K562 (cell line): ENCODE measurements around the gene WHAMM. TPM values are rescaled to one million over a fixed set of nuclear protein-coding genes. Genes with fewer than 3 reads are reported as not detected.
A peak's percentile ranks its signal among the peaks of the same experiment; 100 is the strongest.

ENCODE experiments used
- ARHGAP35 ChIP-seq: fragments of 450-650 bp; IDR thresholded peaks from 2 replicates; pipeline ENCODE4 v1.6.1; 2018; ENCODE audit not compliant: partially characterized antibody
- DNMT1 ChIP-seq: fragments of 450-650 bp; IDR thresholded peaks from 2 replicates; pipeline ENCODE4 v1.6.1; 2016; ENCODE audit warnings: antibody characterized with exemption, mild to moderate bottlenecking
- IFI16 ChIP-seq: fragments of 250-450 bp; sonication (Bioruptor Pico); IDR thresholded peaks from 2 replicates; pipeline ENCODE4 v2.1.2; 2022; ENCODE audit warnings: mild to moderate bottlenecking, inconsistent platforms
- MAFK ChIP-seq: IDR thresholded peaks from 2 replicates; pipeline ENCODE4 v1.6.1; 2011; ENCODE audit warnings: low read length, improper control_type of control experiment
- MEIS2 ChIP-seq: fragments of 450-650 bp; IDR thresholded peaks from 2 replicates; pipeline ENCODE4 v1.6.1; 2014; ENCODE audit warnings: mild to moderate bottlenecking; ENCODE audit not compliant: partially characterized antibody
- NR2C1 ChIP-seq, 2 experiments: fragments of 450-650 bp; IDR thresholded peaks; 2 replicates each; pipeline ENCODE4 v1.6.1; 2017; ENCODE audit warnings: mild to moderate bottlenecking in 2 of 2, antibody characterized with exemption in 1 of 2, inconsistent platforms in 1 of 2, missing compliant biosample characterization in 1 of 2, missing genetic modification characterization in 1 of 2
- OTX1 ChIP-seq: fragments of 450-650 bp; formaldehyde crosslinking; IDR thresholded peaks from 2 replicates; pipeline ENCODE4 v1.4.0; 2022; ENCODE audit warnings: mild to moderate bottlenecking
- SAP30 ChIP-seq: fragments of 200-600 bp; sonication (generic); IDR thresholded peaks from 2 replicates; pipeline ENCODE4 v1.6.1; 2012; ENCODE audit warnings: borderline replicate concordance, low read depth, mild to moderate bottlenecking, moderate library complexity, low read length, control low read depth, inconsistent platforms; ENCODE audit not compliant: insufficient read depth, poor library complexity, severe bottlenecking
- SIRT6 ChIP-seq: IDR thresholded peaks from one replicate; pipeline ENCODE4 v1.6.1; 2012; ENCODE audit warnings: low read depth, mild to moderate bottlenecking, control low read depth, inconsistent platforms, low read length, moderate library complexity
- SMAD4 ChIP-seq: fragments of 250-450 bp; sonication (Bioruptor Pico); conservative IDR thresholded peaks from 2 replicates; pipeline ENCODE4 v1.8.0; 2021; ENCODE audit warnings: inconsistent platforms, mild to moderate bottlenecking, moderate library complexity
- SP2 ChIP-seq: IDR thresholded peaks from 2 replicates; pipeline ENCODE4 v1.6.1; 2011; ENCODE audit warnings: mild to moderate bottlenecking, low read depth, low read length, moderate library complexity; ENCODE audit not compliant: poor library complexity, severe bottlenecking; ENCODE audit errors: extremely low read depth
- TBP ChIP-seq: optimal IDR thresholded peaks from 2 replicates; pipeline ENCODE3; 2011; ENCODE audit warnings: low read depth, low read length, improper control_type of control experiment
- TCF7 ChIP-seq: sonication (generic); IDR thresholded peaks from 2 replicates; pipeline ENCODE4 v1.6.1; 2016; ENCODE audit warnings: antibody characterized with exemption, borderline replicate concordance
- ZC3H8 ChIP-seq: fragments of 450-650 bp; IDR thresholded peaks from 2 replicates; pipeline ENCODE4 v1.6.1; 2017
- ZNF324 ChIP-seq: fragments of 250-450 bp; sonication (Bioruptor Pico); IDR thresholded peaks from 2 replicates; pipeline ENCODE4 v1.4.0; 2020; ENCODE audit warnings: mild to moderate bottlenecking
- polyA plus RNA-seq, 8 experiments: library from polyadenylated mRNA; depleted of rRNA in 4 of 8; stranded (reverse) in 5 of 8; unstranded in 3 of 8; fragments of >200 nt; fragmentation: Nextera tagmentation in 2 of 8; fragmentation: Illumina TruSeq in 1 of 8; extraction: Ambion mirVana in 2 of 8; extraction: Trizol in 1 of 8; gene quantifications; 2 replicates each; pipeline versions ENCODE4 v1.2.1 to v1.2.3, GENCODE V29; 2011 to 2014; ENCODE audit warnings: inconsistent platforms in 1 of 8, missing spikeins in 1 of 8
- total RNA-seq, 7 experiments: library from RNA; depleted of rRNA in 6 of 7; stranded (reverse); fragments of >200 nt in 6 of 7; fragmentation: Illumina TruSeq in 2 of 7; extraction: Trizol in 2 of 7; gene quantifications; 2 replicates each; pipeline versions ENCODE4 v1.2.1 to v1.2.3, GENCODE V29; 2011 to 2021; ENCODE audit warnings: low replicate concordance in 1 of 7
- TF ChIP-seq, protein P1 (sequence below): fragments of 250-450 bp; sonication (Bioruptor Pico); IDR thresholded peaks from 2 replicates; pipeline ENCODE4 v1.4.0; 2020
- TF ChIP-seq, protein P2 (sequence below): fragments of 250-450 bp; sonication (Bioruptor Pico); IDR thresholded peaks from 2 replicates; pipeline ENCODE4 v1.6.1; 2021; ENCODE audit warnings: mild to moderate bottlenecking
- TF ChIP-seq, protein P3 (sequence below): sonication (generic); formaldehyde crosslinking; IDR thresholded peaks from 2 replicates; pipeline ENCODE4 v1.8.1; 2023; ENCODE audit warnings: mild to moderate bottlenecking, missing genetic modification reagents

Gene WHAMM
- total and polyA plus RNA-seq, 9 of the 15 experiments (the other 6 are each of a cell fraction or from before 2014, with no cell fraction given), result 2.0 to 4.8 (median 3.6) TPM

DNA sequence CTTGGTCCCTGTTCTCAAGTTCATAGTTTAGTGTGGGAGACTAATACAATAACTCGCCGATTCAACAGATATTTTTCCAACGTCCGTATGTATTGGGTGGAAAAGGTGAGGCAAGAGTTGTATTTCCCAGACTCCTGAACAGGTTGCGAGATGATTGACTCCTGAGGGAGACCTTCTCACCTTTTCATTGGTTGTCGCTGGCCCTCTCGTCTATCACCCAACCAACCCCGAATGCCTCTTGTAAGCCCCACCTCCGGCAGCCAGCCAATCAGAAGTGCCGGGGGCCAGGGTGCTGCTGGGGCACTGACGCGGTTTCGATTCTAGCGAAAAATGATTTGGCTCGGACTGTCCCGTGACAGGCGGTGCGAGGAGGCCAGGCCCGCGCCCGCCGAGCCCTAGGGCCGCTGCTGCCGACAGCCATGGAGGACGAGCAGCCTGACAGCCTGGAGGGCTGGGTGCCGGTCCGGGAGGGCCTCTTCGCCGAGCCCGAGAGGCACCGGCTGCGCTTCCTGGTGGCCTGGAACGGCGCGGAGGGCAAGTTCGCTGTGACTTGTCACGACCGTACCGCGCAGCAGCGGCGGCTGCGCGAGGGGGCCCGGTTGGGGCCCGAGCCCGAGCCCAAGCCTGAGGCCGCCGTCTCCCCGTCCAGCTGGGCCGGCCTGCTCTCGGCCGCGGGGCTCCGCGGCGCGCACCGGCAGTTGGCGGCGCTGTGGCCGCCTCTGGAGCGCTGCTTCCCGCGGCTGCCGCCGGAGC is at the start of gene WHAMM (continued):
- TF ChIP-seq, protein P1, sequence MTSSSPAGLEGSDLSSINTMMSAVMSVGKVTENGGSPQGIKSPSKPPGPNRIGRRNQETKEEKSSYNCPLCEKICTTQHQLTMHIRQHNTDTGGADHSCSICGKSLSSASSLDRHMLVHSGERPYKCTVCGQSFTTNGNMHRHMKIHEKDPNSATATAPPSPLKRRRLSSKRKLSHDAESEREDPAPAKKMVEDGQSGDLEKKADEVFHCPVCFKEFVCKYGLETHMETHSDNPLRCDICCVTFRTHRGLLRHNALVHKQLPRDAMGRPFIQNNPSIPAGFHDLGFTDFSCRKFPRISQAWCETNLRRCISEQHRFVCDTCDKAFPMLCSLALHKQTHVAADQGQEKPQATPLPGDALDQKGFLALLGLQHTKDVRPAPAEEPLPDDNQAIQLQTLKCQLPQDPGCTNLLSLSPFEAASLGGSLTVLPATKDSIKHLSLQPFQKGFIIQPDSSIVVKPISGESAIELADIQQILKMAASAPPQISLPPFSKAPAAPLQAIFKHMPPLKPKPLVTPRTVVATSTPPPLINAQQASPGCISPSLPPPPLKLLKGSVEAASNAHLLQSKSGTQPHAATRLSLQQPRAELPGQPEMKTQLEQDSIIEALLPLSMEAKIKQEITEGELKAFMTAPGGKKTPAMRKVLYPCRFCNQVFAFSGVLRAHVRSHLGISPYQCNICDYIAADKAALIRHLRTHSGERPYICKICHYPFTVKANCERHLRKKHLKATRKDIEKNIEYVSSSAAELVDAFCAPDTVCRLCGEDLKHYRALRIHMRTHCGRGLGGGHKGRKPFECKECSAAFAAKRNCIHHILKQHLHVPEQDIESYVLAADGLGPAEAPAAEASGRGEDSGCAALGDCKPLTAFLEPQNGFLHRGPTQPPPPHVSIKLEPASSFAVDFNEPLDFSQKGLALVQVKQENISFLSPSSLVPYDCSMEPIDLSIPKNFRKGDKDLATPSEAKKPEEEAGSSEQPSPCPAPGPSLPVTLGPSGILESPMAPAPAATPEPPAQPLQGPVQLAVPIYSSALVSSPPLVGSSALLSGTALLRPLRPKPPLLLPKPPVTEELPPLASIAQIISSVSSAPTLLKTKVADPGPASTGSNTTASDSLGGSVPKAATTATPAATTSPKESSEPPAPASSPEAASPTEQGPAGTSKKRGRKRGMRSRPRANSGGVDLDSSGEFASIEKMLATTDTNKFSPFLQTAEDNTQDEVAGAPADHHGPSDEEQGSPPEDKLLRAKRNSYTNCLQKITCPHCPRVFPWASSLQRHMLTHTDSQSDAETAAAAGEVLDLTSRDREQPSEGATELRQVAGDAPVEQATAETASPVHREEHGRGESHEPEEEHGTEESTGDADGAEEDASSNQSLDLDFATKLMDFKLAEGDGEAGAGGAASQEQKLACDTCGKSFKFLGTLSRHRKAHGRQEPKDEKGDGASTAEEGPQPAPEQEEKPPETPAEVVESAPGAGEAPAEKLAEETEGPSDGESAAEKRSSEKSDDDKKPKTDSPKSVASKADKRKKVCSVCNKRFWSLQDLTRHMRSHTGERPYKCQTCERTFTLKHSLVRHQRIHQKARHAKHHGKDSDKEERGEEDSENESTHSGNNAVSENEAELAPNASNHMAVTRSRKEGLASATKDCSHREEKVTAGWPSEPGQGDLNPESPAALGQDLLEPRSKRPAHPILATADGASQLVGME (CRISPR knock-in tag), result no peak
- TF ChIP-seq, protein P2, sequence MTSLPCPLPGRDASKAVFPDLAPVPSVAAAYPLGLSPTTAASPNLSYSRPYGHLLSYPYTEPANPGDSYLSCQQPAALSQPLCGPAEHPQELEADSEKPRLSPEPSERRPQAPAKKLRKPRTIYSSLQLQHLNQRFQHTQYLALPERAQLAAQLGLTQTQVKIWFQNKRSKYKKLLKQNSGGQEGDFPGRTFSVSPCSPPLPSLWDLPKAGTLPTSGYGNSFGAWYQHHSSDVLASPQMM (CRISPR knock-in tag), result no peak
- no peak for TF ChIP-seq ZNF324 (CRISPR knock-in tag)
- TF ChIP-seq MEIS2, result peak; percentile 56
- TF ChIP-seq ZC3H8, result no peak
- TF ChIP-seq NR2C1 (IDR thresholded peaks at IDR 0.05), result no peak
- TF ChIP-seq NR2C1 (tag; IDR thresholded peaks at IDR 0.05), result no peak
- TF ChIP-seq SIRT6, result no peak
- no peak for TF ChIP-seq IFI16 (CRISPR knock-in tag)
- TF ChIP-seq TBP, result peak; percentile 72
- TF ChIP-seq MAFK, result no peak
- TF ChIP-seq TCF7, result no peak
- 0 out of 2 replicates have a peak, but pooled peaks have one; percentile 74 for TF ChIP-seq SMAD4 (CRISPR knock-in tag)
- TF ChIP-seq, protein P3, sequence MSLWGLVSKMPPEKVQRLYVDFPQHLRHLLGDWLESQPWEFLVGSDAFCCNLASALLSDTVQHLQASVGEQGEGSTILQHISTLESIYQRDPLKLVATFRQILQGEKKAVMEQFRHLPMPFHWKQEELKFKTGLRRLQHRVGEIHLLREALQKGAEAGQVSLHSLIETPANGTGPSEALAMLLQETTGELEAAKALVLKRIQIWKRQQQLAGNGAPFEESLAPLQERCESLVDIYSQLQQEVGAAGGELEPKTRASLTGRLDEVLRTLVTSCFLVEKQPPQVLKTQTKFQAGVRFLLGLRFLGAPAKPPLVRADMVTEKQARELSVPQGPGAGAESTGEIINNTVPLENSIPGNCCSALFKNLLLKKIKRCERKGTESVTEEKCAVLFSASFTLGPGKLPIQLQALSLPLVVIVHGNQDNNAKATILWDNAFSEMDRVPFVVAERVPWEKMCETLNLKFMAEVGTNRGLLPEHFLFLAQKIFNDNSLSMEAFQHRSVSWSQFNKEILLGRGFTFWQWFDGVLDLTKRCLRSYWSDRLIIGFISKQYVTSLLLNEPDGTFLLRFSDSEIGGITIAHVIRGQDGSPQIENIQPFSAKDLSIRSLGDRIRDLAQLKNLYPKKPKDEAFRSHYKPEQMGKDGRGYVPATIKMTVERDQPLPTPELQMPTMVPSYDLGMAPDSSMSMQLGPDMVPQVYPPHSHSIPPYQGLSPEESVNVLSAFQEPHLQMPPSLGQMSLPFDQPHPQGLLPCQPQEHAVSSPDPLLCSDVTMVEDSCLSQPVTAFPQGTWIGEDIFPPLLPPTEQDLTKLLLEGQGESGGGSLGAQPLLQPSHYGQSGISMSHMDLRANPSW (CRISPR knock-in tag), result 0 out of 2 replicates have a peak, but pooled peaks have one; percentile 94
- 0 out of 2 replicates have a peak, but pooled peaks have one; percentile 29 for TF ChIP-seq OTX1 (CRISPR knock-in tag)
- TF ChIP-seq SAP30, result peak; percentile 77
- peak; percentile 84 for TF ChIP-seq SP2
- no peak for TF ChIP-seq DNMT1
- no peak for TF ChIP-seq ARHGAP35
